OCI-LY7 (cell line): ENCODE data around the gene IQCH.

Experiments used
- CTCF ChIP-seq: fragments of 200-600 bp; sonication (generic); conservative IDR thresholded peaks from 2 replicates; pipeline ENCODE4 v1.5.1; 2014; ENCODE audit warnings: mild to moderate bottlenecking, antibody characterized with exemption, low read length, moderate library complexity, mixed read lengths
- EZH2phosphoT487 ChIP-seq: fragments of 200-600 bp; sonication (generic); IDR thresholded peaks from 2 replicates; pipeline ENCODE4 v1.6.1; 2018; ENCODE audit warnings: low read depth, borderline replicate concordance, mild to moderate bottlenecking, mixed run types, antibody characterized with exemption, low read length, moderate library complexity, mixed read lengths

- no peak for TF ChIP-seq CTCF
- no peak for TF ChIP-seq EZH2phosphoT487
Observed at GRCh38 chr15:67373971-67374370, 119.4 kb downstream of the IQCH start.
